ENCODE data around the gene CLIC5.

The CLIC5 gene

GRCh38 chr6:45843848-45844521 is 171.7 kb downstream of the CLIC5 start:
- DNase-seq (ENCODE audit: low read depth in 1 of 2, low spot score in 1 of 2), result no peak
- no peak for TF ChIP-seq JUND (IDR thresholded peaks at IDR 0.05; ENCODE audit: low read depth)
- in situ Hi-C loops (cut with HindIII; ENCODE audit: low pct_unique_long_range_greater_than_20kb, low sequenced_read_pairs), result no loop called here

DNA sequence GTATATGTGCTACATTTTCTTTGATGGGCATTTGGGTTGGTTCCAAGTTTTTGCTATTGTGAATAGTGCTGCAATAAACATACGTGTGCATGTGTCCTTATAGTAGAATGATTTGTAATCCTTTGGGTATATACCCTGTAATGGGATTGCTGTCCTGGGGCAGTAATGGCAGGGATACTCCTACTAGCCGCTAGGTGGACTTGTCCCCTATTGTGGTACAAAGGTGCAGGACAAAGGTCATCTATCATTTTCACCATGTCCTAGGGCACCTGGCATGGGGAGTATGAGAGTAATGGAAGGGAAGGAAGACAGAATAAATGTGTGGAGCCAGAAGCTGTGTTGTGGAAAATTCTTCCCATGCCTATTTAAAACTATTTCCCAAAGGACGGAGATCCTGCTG is 174.6 kb downstream of the CLIC5 start:
- no peak for TF ChIP-seq JUND (IDR thresholded peaks at IDR 0.05; ENCODE audit: low read depth)
- in situ Hi-C loops (cut with HindIII; ENCODE audit: low pct_unique_long_range_greater_than_20kb, low sequenced_read_pairs), result no loop called here

GRCh38 chr6:45838996-45839395 is 176.7 kb downstream of the CLIC5 start:
- in situ Hi-C loops (cut with HindIII; ENCODE audit: low pct_unique_long_range_greater_than_20kb, low sequenced_read_pairs), result no loop called here
- DNase-seq (ENCODE audit: low read depth in 1 of 2, low spot score in 1 of 2), result no peak
- TF ChIP-seq JUND (IDR thresholded peaks at IDR 0.05; ENCODE audit: low read depth), result no peak

More for the DNA sequence above, 174.6 kb downstream of the CLIC5 start:
- no peak for DNase-seq (ENCODE audit: low read depth in 1 of 2, low spot score in 1 of 2)

- in situ Hi-C loops (cut with HindIII; ENCODE audit: low pct_unique_long_range_greater_than_20kb, low sequenced_read_pairs), result no loop called here
- TF ChIP-seq JUND (IDR thresholded peaks at IDR 0.05; ENCODE audit: low read depth), result no peak
- DNase-seq (ENCODE audit: low read depth in 1 of 2, low spot score in 1 of 2), result no peak
Measured at GRCh38 chr6:45838451-45838850, 177.2 kb downstream of the CLIC5 start.

DNA sequence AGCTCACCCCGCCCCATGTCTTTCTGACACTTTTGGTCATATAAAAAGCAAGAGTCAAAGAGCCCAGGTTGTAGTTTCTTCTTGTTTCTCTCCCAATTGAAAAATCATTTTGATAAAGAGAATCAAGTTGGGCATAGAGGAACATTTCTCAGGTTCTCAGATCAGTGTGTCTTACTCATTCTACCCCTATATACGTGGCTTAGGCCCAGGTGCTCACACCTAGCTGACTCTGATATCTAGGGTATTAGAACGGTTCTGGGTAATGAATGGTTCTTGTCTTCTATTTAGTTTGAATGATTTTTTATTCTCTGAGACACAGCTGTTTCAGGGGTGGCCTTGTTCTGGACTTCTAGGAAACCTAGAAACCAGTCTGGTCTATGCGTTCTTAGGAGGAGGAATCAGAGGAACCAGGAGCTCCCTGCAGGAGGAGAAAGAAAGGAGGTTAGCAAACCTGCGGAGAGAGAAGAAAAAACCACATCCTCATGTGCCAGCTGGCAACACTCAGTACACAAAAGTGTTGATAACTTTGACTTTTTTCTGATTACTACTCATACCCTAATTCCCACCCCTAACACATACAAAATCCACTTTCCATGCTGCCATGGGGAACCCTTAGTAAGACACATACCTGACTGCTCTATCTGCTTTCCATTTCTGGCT is 178.0 kb downstream of the CLIC5 start:
- no peak for DNase-seq (ENCODE audit: low read depth in 1 of 2, low spot score in 1 of 2)
- in situ Hi-C loops (cut with HindIII; ENCODE audit: low pct_unique_long_range_greater_than_20kb, low sequenced_read_pairs), result no loop called here

GRCh38 chr6:45836984-45837383 is 178.7 kb downstream of the CLIC5 start:
- TF ChIP-seq JUND (IDR thresholded peaks at IDR 0.05; ENCODE audit: low read depth), result no peak
- in situ Hi-C loops (cut with HindIII; ENCODE audit: low pct_unique_long_range_greater_than_20kb, low sequenced_read_pairs), result no loop called here
- DNase-seq (ENCODE audit: low read depth in 1 of 2, low spot score in 1 of 2), result no peak

More for the DNA sequence above, 178.0 kb downstream of the CLIC5 start:
- TF ChIP-seq JUND (IDR thresholded peaks at IDR 0.05; ENCODE audit: low read depth), result no peak

GRCh38 chr6:45836438-45836824 is 179.2 kb downstream of the CLIC5 start:
- no peak for DNase-seq (ENCODE audit: low read depth in 1 of 2, low spot score in 1 of 2)
- TF ChIP-seq JUND (IDR thresholded peaks at IDR 0.05; ENCODE audit: low read depth), result no peak

DNA sequence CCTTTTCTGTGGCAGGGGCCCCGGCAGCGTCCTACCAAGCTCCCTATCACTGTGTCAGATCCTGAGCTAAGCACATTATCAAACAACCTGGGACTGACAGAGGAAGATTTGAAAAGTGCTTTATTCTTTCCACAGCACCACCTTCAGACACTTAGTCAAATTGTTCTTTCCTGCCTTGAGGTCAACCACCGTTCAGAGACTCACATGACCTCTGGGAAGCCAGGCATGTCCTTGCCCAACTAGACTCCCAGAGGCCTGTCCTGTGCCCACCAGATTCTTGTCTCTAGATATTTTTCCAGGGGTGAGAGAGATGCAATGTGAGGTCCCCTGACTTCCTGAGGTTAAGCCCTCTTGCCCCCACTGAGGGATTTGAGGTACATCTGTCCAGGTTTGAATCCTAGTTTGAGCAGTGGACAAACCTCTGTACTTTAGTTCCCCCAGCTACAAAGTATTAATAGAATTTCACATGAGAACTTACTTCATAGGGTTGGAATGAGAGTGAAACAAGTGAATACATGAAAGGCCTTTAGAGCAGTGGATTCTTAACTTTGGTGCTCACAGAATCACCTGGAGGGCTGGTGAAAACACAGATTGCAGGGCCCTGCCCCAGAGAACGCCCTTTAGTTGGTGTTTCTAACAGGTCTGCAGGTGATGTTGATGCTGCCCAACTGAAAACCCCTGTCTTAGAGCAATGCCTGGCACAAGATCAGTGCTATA is 179.8 kb downstream of the CLIC5 start:
- in situ Hi-C loops (cut with HindIII; ENCODE audit: low pct_unique_long_range_greater_than_20kb, low sequenced_read_pairs), result no loop called here
- DNase-seq (ENCODE audit: low read depth in 1 of 2, low spot score in 1 of 2), result no peak
- TF ChIP-seq JUND (IDR thresholded peaks at IDR 0.05; ENCODE audit: low read depth), result no peak

More at GRCh38 chr6:45836438-45836824, 179.2 kb downstream of the CLIC5 start:
- in situ Hi-C loops (cut with HindIII; ENCODE audit: low pct_unique_long_range_greater_than_20kb, low sequenced_read_pairs), result no loop called here

DNA sequence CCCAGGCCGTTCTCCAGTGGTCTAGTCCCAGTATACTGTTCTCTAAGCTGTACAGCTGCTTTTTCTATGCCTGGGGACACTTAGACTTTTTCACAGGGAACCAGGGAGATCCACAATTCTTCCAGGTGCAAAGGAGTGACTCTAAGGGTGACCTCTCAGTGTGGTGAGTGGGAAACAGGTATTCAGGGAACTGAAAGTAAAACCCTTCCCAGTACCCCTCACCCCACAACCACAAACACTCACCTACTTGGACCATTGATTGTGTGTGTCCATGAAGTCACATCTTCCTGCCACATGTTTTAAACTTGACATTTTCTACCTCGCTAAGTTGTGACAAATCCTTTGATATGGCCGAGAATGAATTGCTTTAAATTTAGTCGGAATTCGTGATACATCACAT is 183.6 kb downstream of the CLIC5 start:
- TF ChIP-seq JUND (IDR thresholded peaks at IDR 0.05; ENCODE audit: low read depth), result no peak
- in situ Hi-C loops (cut with HindIII; ENCODE audit: low pct_unique_long_range_greater_than_20kb, low sequenced_read_pairs), result no loop called here
- no peak for DNase-seq (ENCODE audit: low read depth in 1 of 2, low spot score in 1 of 2)

Data from T47D (cell line).